Transverse colon (tissue), 4 donors: ENCODE data around the gene SLC34A1.

Experiments used
- CTCF ChIP-seq, 5 experiments: fragments of 200-600 bp in 3 of 5; fragments of 450-650 bp in 2 of 5; sonication (generic) in 3 of 5; IDR thresholded peaks; 1 replicate in 2 of 5; 2 replicates in 3 of 5; pipeline ENCODE4 v1.5.1; 2016 to 2017; ENCODE audit warnings: antibody characterized with exemption in 5 of 5, inconsistent platforms in 3 of 5, mild to moderate bottlenecking in 2 of 5, moderate library complexity in 1 of 5
- POLR2AphosphoS5 ChIP-seq, 3 donors: sonication (generic); formaldehyde crosslinking; IDR thresholded peaks; one replicate each; pipeline ENCODE4 v1.6.1; 2016; ENCODE audit warnings: antibody characterized with exemption in 3 of 3

GRCh38 chr5:177432839-177433657, 48.8 kb downstream of the SLC34A1 start:
- TF ChIP-seq CTCF (IDR thresholded peaks at IDR 0.05) (no peak), POLR2AphosphoS5 (IDR thresholded peaks at IDR 0.05) (no peak)
